Lung microvascular endothelial cell (primary cell): ENCODE data around the gene LIMS1. TPM values are rescaled to one million over a fixed set of nuclear protein-coding genes. Genes with fewer than 3 reads are reported as not detected.
"Not testable (repeated sequence)": the region's sequence is repeated elsewhere in the genome, so short reads cannot be mapped to it uniquely, and the experiment has no call there.

Experiments used
- DNase-seq, 2 donors: peaks; one replicate each; pipeline versions ENCODE4 v3.0.0 to v3.0.0-alpha.2; 2010; ENCODE audit warnings: low read depth in 2 of 2
- total RNA-seq: library from RNA; depleted of rRNA; stranded (reverse); fragments of >200 nt; gene quantifications from 2 replicates; pipeline ENCODE4 v1.2.1, GENCODE V29; 2014

LIMS1 gene
- 211 and 375 TPM in 2 replicates for total RNA-seq

DNA sequence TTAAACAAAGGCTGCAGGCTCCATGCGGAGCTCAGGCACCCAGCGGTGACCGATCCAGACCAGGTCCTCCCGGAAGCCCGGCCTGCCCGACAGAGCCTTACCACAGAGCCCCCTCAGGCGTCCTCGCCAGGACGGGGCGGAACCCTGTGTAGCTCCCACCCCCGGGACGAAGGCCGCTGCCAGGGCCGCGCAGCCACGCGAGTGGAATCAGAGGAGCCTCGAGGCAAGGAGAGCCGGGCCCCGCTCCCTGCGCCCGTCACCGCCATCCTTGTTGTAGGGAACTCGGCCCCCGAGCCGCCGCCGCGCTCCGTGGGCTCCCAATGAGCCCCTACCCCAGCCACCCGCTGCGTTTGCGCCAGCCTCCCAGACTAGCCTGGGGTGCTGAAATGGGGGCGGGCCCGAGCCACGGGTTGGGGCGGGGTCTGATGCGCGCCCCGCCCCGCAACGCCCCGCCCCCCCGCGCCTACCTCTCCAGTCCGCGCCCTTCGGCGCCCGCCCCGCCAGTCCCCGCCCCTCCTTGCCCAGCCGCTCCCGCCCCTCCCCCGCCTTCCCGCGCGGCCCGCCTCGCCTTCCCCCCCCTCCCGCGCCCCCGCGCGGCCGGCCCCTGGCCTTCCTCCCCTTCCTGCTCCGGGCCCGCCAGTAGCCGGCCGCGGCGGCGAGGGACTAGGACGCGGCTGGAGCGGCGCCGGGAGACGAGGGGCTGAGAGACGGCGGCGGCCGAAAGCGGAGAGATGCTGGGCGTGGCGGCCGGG is at the start of gene LIMS1:
Gene LIMS1 (plus strand): TSS at position 639 of the 752 bp plus-strand sequence. CDS start 93 bp downstream, at position 732.
- DNase-seq = peak; percentile 86 to 93

DNA sequence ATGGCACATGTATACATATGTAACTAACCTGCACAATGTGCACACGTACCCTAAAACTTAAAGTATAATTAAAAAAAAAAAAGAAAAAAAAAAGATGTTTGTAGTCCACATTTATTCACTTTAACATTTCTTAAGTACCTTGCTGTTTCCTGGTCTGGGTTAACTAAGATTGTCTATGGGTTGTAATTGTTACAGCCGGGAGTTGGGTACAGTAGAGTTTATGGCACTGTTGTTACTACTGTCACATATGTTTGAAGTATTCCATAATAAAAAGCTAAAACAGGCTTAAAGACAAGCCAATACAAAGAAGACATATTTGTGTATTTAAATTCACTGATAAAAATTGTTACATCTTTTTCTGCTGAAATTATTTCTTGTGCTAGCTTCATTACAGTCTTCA is 49.0 kb upstream of the LIMS1 start:
- no peak for DNase-seq

DNA sequence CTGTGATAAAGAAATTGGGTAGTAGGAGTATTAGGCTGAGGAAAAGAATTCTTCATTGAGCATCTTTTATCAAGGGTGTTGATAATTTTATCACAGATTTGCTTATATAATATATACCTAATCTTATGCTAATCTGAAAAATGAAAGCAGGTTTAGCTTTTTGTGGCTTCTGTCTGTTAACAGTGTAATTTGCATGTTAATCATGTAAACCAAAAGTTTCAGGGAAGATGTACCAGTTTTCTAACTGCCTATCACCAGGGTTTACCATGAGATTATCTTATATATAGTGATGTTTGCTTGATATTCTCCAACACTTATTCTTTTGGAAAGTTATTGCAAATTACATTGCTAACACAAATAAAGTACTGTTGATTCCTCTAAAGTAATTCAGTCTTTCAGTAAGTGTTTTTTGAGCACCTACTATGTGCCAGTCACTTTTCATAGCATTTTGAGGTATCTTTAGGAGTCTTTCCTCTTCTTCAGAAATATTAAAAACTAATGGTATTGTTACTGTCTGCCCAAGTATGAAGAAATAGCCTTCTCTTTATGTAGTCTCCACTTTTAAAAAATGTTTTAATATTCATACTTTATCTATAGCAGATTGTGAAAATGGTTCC is 43.7 kb upstream of the LIMS1 start:
- no peak for DNase-seq

- DNase-seq = no peak
These were observed 42.4 kb upstream of the LIMS1 start for GRCh38 chr2:108491848-108492247.

GRCh38 chr2:108492364-108492763 is 41.9 kb upstream of the LIMS1 start:
- DNase-seq = peak in 1 of 2 donors; percentile 70

GRCh38 chr2:108496167-108496566 is 38.1 kb upstream of the LIMS1 start:
- not testable (repeated sequence) for DNase-seq

- not testable (repeated sequence) for DNase-seq
These were observed 26.6 kb upstream of the LIMS1 start for GRCh38 chr2:108507620-108508019.

DNA sequence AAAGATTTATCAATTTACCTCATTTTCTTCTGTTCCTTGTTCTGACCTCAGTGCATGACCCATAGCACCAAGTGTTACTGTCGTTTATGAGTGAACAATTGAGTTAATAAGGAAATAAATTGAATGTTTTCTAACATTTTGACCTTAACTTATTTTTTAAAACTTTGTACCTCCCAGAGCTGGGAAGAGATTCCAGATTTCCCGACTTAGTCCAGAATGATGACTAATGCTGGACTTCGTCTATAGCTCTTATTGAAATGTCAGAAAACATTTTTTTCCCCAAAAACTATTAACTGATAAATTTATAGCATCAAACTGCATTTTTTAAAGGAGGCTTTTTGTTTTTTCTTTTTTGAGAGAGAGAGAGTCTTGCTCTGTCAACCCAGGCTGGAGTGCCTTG is 21.8 kb upstream of the LIMS1 start:
- DNase-seq = not testable (repeated sequence)

DNA sequence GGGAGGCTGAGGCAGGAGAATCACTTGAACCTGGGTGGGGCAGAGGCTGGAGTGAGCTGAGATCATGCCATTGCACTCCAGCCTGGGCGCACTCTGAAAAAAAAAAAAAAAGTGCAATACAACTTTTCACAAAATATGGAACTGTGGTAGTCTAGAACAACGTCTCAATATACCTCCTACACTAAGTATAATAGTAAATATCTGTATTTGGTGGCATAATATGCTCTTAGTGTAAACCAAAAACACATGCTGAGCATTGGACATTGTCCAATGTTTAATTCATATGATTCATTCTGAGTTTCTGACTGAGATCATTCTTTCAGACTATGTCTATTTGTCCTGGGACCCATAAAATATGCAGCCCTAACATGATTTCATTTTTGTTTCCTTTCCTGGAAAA is 19.8 kb upstream of the LIMS1 start:
- DNase-seq = peak in 1 of 2 donors; percentile 12

GRCh38 chr2:108524688-108525087 is 9.6 kb upstream of the LIMS1 start:
- DNase-seq = not testable (repeated sequence)

DNA sequence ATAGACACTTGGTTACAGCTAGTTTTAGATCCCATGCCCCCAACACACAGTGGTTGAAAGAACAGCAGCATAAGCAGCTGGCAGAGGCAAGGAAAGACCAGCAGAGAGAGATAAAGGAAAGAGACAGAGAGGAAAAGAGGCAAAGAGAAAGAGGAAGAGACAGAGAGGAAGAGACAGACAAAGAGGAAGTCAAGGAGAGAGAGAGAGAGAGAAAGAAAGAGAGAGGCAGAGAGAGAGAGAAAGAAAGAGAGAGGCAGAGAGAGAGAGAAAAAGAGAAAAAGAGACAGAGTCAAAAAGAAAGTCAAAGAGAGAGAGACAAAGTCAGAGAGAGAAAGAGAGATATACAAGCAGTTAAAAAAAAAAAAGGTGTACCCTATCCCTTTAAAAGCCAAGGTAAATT is 9.0 kb upstream of the LIMS1 start:
- DNase-seq = not testable (repeated sequence)

- no peak for DNase-seq
These were observed 2.6 kb upstream of the LIMS1 start for GRCh38 chr2:108531674-108532055.

DNA sequence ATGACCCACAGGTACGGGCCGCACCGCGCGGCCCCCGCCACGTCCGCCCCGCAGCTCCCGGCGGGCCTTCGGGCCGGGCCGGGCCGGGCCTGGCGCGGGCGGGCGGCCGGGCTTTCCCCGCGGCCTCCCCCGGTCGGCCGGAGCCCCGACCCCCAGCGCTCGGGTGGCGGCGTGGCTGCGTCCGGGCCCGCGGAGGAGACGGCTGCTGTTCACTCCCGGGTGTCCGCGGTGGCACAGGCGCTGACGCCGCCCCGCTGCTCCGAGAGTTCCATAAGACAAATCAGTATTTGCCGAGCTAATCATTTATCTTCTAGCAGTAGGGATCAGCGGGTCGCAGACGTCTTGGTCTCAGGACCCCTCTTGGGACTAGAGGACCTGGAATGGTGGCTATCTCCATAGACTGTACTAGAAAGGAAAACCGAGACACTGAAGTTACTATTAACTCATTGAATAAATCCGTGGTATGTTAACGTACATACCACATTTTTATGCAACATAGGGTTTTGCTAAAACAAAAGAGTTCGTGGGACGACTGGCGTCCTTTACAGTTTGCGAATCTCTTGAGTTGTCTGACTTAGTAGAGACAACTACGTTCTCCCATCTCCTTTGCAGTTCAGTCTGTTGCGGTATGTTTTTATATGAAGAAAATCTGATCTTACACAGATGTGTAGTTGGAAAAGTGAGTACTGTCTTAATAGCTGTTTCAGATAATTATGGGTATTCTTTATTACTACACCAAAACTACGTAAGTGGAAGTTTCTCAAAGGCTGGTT is 500 bp downstream of the LIMS1 start:
- DNase-seq = peak; percentile 44 to 52

DNA sequence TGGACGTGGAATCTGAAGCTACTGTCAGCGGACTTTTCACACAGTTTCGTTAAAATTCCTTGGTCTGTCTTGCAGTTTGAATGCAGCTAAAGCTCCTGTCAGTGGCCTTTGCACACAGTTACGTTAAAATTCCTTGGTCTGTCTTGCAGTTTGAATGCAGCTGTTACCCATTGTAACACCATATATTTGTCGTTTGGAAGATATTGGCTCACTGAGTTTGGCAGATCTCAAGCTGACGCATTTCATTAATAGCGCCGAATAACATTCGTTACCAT is 1.0 kb downstream of the LIMS1 start:
- DNase-seq = no peak

GRCh38 chr2:108536133-108536780 is 2.0 kb downstream of the LIMS1 start:
- DNase-seq = peak in 1 of 2 donors; percentile 22

- DNase-seq = no peak
These were observed 2.6 kb downstream of the LIMS1 start for GRCh38 chr2:108536911-108537310.

GRCh38 chr2:108538000-108538625 is 3.8 kb downstream of the LIMS1 start:
- DNase-seq = no peak

GRCh38 chr2:108541451-108541850 is 7.2 kb downstream of the LIMS1 start:
- no peak for DNase-seq

DNA sequence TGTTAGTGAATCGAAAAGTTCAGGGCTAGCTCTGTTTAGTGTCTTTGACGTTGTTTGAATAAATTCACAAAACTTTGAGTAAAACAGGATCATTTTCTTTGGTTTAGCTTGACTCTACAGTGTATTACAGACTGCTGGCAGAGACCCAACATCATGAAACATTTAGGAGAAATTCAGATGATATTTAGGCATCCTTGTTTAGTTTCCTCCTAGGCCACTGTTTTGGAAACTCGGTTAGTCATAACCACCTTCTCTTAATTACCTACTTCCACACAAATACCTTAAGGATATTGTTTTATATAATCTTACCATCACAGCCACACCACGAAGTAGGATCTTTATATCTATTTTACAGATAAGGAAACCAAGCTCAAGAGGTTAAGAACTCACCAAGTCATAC is 7.8 kb downstream of the LIMS1 start:
- DNase-seq = peak in 1 of 2 donors; percentile 69

DNA sequence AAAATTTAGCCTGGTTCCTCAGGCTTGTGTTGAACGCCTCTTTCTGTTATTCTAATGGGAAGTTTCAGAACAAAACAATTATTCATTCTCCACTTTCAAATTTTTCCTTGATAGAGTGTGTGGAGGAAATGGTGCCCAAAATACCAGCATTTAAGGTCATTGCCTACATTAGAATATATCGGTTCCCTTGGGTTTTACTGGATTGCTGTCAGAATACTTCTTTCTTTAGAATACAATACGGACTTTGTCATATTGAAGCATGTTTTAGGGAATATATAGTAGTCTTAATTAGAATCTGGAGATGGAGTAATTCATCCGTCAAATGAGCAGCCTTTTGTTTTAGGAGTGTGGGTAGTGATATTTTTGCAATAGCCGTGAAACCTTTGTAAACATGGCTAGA is 13.3 kb downstream of the LIMS1 start:
- no peak for DNase-seq

GRCh38 chr2:108548208-108549003 is 14.1 kb downstream of the LIMS1 start:
- DNase-seq = peak in 1 of 2 donors; percentile 23
